Mucosa of descending colon (tissue), 3 donors: ENCODE data around the gene GPS1. TPM values are rescaled to one million over a fixed set of nuclear protein-coding genes. Genes with fewer than 3 reads are reported as not detected.

Source experiments
- ATAC-seq: fragments of 200-7000 bp; cut with Tn5 transposase; one replicate; pipeline ENCODE4 v1.9.1; 2020; ENCODE audit warnings: mild to moderate bottlenecking, moderate library complexity
- DNase-seq, 3 donors: peaks; one replicate each; pipeline ENCODE4 v3.0.0-alpha.2; 2020
- H3K36me3 ChIP-seq: fragments of 200-600 bp; one replicate; pipeline ENCODE4 v1.8.0; 2021; ENCODE audit warnings: low read depth, mild to moderate bottlenecking
- H3K4me1 ChIP-seq: fragments of 200-600 bp; one replicate; pipeline ENCODE4 v1.8.0; 2021; ENCODE audit warnings: low read depth, mild to moderate bottlenecking
- H3K4me3 ChIP-seq: fragments of 200-600 bp; one replicate; pipeline ENCODE4 v1.8.0; 2021; ENCODE audit warnings: mild to moderate bottlenecking
- H3K9me3 ChIP-seq: fragments of 200-600 bp; one replicate; pipeline ENCODE4 v1.8.0; 2021; ENCODE audit warnings: mild to moderate bottlenecking
- CTCF ChIP-seq: fragments of 200-600 bp; IDR thresholded peaks from one replicate; pipeline ENCODE4 v1.8.0; 2022; ENCODE audit warnings: antibody characterized with exemption, mild to moderate bottlenecking
- intact Hi-C, 2 donors: fragments of 100-400 bp; cut with DNase I in 1 of 2; cut with micrococcal nuclease in 1 of 2; formaldehyde crosslinking; loops; one replicate each; pipeline versions ENCODE4 v1.11.0 to v1.11.1; 2022; cut with DNase I, micrococcal nuclease
- total RNA-seq, 3 donors: library from RNA; stranded (reverse); fragmentation: NEBNext Ultra II Directional in 2 of 3; extraction: Animal tissue kit (Norgen Biotek cat#: 25700) in 2 of 3; gene quantifications; one replicate each; pipeline versions ENCODE4 v1.2.1 to v1.2.4, GENCODE V29; 2021 to 2023
- donor health status: DM: no; HTN: no; CAD: no; lungs with moderate emphysema.
- donor health status: DM: no; HTN: no; CAD: no.
- donor health status: DM: no; HTN: yes; CAD: no.

GPS1 gene
- total RNA-seq, 3 donors from 2014 or later: 73.6 to 81.6 (median 80.4) TPM

- Histone ChIP-seq H3K36me3 (no peaks in the 10 kb centered on the region), H3K9me3 (no peaks in the 10 kb centered on the region), H3K4me1 (peaks cover 24% of the 10 kb centered on the region), H3K4me3 (no peak overlapping the region)
- intact Hi-C loops: loop anchor here in 1 of 2 donors (5.0 kb wide), 1 partner anchor 57 kb away; the partner anchor contains the start of gene NOTUM
- DNase-seq (no peak), ATAC-seq (no peak)
- no peak for TF ChIP-seq CTCF
Observed at GRCh38 chr17:82018989-82019689, 32.6 kb upstream of the GPS1 start.

GRCh38 chr17:82019690-82020571 is 31.8 kb upstream of the GPS1 start:
- peak; percentile 18 for ATAC-seq
- intact Hi-C loops: loop anchor here in 1 of 2 donors (5.0 kb wide), 1 partner anchor 58 kb away; the partner anchor contains the start of gene NOTUM
- H3K9me3 ChIP-seq: no peaks in the 10 kb centered on the region
- DNase-seq: peak; percentile 65 to 79 (median 78)
- no peak overlapping the region for H3K4me3 ChIP-seq
- no peaks in the 10 kb centered on the region for H3K36me3 ChIP-seq
- TF ChIP-seq CTCF: peak; percentile 69
- H3K4me1 ChIP-seq: peaks cover 26% of the 10 kb centered on the region

GRCh38 chr17:82020572-82021106 is 31.1 kb upstream of the GPS1 start:
- DNase-seq: no peak
- Histone ChIP-seq H3K9me3 (no peaks in the 10 kb centered on the region), H3K4me1 (peaks cover 26% of the 10 kb centered on the region), H3K4me3 (no peak overlapping the region), H3K36me3 (no peaks in the 10 kb centered on the region)
- intact Hi-C loops: no loop called here
- ATAC-seq: no peak
- TF ChIP-seq CTCF: no peak

GRCh38 chr17:82021107-82021899 is 30.4 kb upstream of the GPS1 start:
- peaks cover 26% of the 10 kb centered on the region for H3K4me1 ChIP-seq
- ATAC-seq: peak; percentile 25
- H3K4me3 ChIP-seq: no peak overlapping the region

More at GRCh38 chr17:82021107-82021899, 30.4 kb upstream of the GPS1 start:
- intact Hi-C loops: no loop called here
- Histone ChIP-seq H3K36me3 (no peaks in the 10 kb centered on the region), H3K9me3 (no peaks in the 10 kb centered on the region)
- peak; percentile 55 for TF ChIP-seq CTCF
- peak; percentile 80 to 85 (median 81) for DNase-seq
